Measurements from ENCODE around the gene MEF2D.

The MEF2D gene

DNA sequence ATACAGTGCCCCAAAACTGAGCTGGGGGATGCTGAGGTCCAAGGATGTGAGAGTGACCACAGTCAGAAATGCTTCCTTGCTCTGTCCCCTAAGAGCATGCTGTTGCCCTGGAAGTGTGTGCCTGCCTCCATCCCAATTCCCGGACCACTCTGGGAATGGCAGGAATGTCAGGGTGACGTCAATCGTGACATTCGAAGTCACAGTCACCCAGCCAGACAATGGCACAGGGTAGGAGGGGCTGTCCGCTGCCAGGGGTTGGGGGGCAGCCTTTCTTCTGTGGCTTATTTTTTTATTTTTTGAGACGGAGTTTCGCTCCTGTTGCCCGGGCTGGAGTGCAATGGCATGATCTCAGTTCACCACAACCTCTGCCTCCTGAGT is 22.3 kb downstream of the MEF2D start:
- H3K4me3 ChIP-seq (ENCODE audit: low read length): no peak overlapping the region
- DNase-seq (ENCODE audit: low read depth, low spot score): no peak

GRCh38 chr1:156477526-156478249 is 22.9 kb downstream of the MEF2D start:
- H3K4me3 ChIP-seq (ENCODE audit: low read length): no peak overlapping the region
- DNase-seq (ENCODE audit: low read depth, low spot score): no peak

GRCh38 chr1:156476501-156477298 is 23.9 kb downstream of the MEF2D start:
- DNase-seq (ENCODE audit: low read depth, low spot score): no peak
- no peak overlapping the region for H3K4me3 ChIP-seq (ENCODE audit: low read length)

GRCh38 chr1:156475568-156476500 is 24.7 kb downstream of the MEF2D start:
- no peak for DNase-seq (ENCODE audit: low read depth, low spot score)
- H3K4me3 ChIP-seq (ENCODE audit: low read length): no peak overlapping the region

DNA sequence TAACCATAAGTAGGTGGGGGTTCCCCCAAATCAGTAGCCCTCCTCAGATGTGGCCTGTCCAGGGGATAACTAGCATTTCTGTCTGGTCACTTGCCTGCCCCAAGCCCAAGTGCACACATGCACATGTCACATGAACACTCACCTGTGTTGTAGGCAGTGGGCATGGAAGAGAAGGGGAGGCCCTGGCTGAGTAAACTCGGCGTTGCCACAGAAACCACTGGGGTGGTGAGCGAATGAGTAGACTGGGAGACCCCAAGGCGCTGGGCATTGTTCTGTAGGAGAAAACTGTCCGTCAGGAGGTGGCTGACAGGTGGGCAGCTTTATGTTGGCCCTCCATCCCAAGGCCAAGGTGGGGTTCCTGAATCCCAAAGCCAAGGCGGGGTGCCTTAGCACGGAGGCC is 25.6 kb downstream of the MEF2D start:
- no peak for DNase-seq (ENCODE audit: low read depth, low spot score)
- H3K4me3 ChIP-seq (ENCODE audit: low read length): no peak overlapping the region

- H3K4me3 ChIP-seq (ENCODE audit: low read length): no peak overlapping the region
- DNase-seq (ENCODE audit: low read depth, low spot score): no peak
Observed at GRCh38 chr1:156471496-156472490, 28.8 kb downstream of the MEF2D start.

- DNase-seq (ENCODE audit: low read depth, low spot score): no peak
- H3K4me3 ChIP-seq (ENCODE audit: low read length): no peak overlapping the region
Observed at GRCh38 chr1:156470473-156470872, 30.1 kb downstream of the MEF2D start.

DNA sequence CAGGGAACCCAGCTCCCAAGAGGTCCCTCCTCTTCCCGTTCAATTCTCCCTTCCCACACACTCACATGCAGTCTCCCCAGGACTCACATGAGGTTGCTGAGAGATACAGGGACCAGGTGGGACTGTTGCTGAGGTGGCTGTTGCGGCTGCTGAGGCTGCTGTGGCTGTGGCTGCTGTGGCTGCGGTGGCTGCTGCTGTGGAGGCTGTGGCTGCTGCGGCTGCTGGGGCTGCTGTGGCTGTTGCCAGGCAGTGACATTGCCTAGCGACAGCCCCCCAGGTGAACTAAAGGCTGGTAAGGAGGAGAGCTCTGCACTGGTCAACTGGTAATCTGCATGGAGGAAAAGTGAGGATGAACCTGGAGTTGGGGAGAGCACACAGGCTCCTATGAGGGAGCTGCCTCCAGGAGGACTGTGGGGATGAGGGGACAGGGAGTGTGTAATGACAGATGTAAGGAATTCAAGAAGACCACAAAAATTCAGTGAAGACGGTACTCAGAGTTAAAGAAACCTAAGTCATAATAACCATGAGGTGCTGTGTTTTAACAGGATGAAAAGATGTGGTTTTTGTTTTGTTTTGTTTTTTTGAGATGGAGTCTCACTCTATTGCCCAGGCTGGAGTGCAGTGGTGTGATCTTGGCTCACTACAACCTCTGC is 31.8 kb downstream of the MEF2D start:
- peak; percentile 11 for DNase-seq (ENCODE audit: low read depth, low spot score)
- no peak overlapping the region for H3K4me3 ChIP-seq (ENCODE audit: low read length)

DNA sequence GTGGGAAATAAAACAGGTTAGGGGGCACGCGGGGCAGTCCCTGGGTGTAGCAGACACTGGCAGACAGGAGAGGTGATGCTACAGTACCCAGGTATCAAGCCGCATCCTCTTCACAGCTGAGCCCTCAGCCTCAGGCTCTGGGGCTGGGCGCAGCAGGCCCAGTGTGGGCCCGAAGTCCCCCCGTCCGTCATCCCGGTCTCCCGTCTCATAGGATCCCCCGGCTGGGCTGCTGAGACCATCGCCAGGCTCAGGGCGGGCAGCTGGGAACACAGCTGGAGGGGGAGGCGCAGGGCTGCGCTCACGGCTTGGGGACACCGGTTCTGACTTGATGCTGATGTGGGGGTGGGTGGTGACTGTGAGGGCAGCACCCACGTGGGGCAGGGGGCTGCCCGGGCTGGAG is 32.7 kb downstream of the MEF2D start:
- no peak overlapping the region for H3K4me3 ChIP-seq (ENCODE audit: low read length)
- no peak for DNase-seq (ENCODE audit: low read depth, low spot score)

DNA sequence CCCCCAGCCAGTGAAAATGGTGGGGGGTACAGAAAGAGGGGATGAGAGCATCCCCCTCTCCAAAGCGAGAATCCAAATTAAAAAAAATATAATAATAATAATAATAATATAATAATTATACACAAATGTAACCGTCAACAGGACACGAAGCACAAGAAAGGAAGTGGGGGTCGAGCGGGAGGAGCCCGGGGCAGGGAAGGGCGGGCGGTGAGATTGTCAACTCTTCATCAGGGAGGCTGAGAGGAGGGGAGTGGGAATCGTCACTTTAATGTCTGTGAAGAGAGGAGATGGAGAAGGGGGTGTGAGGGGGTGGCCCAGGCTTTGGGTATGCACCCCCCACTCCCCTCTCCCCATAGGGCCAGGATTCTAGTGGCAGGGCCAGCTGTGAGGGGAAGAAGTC is 33.2 kb downstream of the MEF2D start:
- no peak for DNase-seq (ENCODE audit: low read depth, low spot score)
- no peak overlapping the region for H3K4me3 ChIP-seq (ENCODE audit: low read length)

- no peak for DNase-seq (ENCODE audit: low read depth, low spot score)
- no peak overlapping the region for H3K4me3 ChIP-seq (ENCODE audit: low read length)
Observed at GRCh38 chr1:156465747-156466365, 34.7 kb downstream of the MEF2D start.

- no peak overlapping the region for H3K4me3 ChIP-seq (ENCODE audit: low read length)
- DNase-seq (ENCODE audit: low read depth, low spot score): no peak
Observed at GRCh38 chr1:156464825-156465452, 35.6 kb downstream of the MEF2D start.

DNA sequence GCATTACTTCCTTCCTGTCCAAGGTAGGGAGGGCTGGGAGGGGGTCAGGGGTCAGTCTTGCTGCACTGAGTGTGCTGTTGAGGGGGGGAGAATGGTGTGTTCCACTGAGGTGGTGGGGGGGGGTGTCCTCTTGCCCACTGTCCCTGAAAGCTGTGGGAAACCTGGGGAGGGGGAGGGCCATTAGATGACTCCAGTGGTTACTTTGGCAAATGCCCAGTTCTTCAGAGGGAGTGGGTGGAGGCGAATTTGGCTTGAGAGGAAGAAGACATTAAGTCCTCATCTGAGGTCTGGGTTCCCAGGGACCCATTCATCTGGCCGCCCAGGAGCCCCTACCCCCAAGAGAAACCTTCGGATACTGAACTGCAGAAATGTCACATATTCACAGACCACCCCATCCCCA is 36.2 kb downstream of the MEF2D start:
- no peak overlapping the region for H3K4me3 ChIP-seq (ENCODE audit: low read length)
- no peak for DNase-seq (ENCODE audit: low read depth, low spot score)

GRCh38 chr1:156463874-156464273 is 36.7 kb downstream of the MEF2D start:
- no peak for DNase-seq (ENCODE audit: low read depth, low spot score)
- H3K4me3 ChIP-seq (ENCODE audit: low read length): no peak overlapping the region

DNA sequence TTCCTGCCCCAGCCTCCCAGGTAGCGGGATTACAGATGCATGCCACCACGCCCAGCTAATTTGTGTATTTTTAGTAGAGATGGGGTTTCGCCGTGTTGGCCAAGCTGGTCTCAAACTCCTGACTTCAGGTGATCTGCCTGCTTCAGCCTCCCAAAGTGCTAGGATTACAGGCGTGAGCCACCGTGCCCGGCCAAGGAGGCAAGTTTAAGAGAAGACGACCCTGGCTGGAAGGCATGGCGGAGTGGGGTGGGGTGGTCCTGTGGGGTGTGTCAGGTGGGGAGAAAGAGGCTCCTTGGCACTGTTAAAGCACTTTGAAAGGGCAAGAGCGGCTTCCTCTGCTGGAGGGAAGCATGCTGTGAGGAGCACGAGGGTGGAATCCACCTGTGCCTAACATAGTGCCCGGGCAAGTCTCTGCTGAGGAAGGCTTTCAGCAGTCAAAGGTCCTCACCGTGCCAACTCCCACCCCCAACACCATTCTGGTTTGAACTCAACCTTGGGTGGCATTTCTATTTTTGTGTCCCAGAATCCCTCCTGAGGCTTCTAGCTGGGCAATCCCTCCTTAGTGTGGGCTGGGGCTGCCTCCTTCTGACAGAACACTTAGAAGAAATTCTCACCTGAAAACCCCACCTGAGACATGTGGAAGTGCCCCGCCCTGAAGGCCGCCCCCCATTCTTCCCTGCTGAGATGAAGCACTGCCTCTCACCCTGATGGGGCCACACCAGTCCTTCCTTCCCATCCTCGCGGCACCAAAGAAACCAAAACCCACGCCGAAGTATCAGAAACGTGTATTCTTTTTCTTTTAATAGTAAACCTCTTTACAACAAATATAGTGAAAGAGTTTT is 37.4 kb downstream of the MEF2D start:
- H3K4me3 ChIP-seq (ENCODE audit: low read length): no peak overlapping the region
- DNase-seq (ENCODE audit: low read depth, low spot score): no peak

Data from Jurkat, Clone E6-1 (cell line).